Skeletal muscle tissue (tissue), 4 donors: Measurements from ENCODE around the gene SP8. TPM values are rescaled to one million over a fixed set of nuclear protein-coding genes. Genes with fewer than 3 reads are reported as not detected.
"Not testable (repeated sequence)": the region's sequence is repeated elsewhere in the genome, so short reads cannot be mapped to it uniquely, and the experiment has no call there.

Experiments
- H3K27ac ChIP-seq: one replicate; pipeline ENCODE4 v1.7.0; 2013; ENCODE audit warnings: mild to moderate bottlenecking, low read depth, low read length, inconsistent platforms
- H3K27me3 ChIP-seq, 3 donors: one replicate each; pipeline ENCODE4 v1.7.0; 2013; ENCODE audit warnings: low read length in 3 of 3; ENCODE audit not compliant: control insufficient read depth in 3 of 3, insufficient read depth in 3 of 3
- H3K36me3 ChIP-seq, 3 donors: one replicate each; pipeline ENCODE4 v1.7.0; 2013; ENCODE audit warnings: low read length in 3 of 3; ENCODE audit not compliant: control insufficient read depth in 3 of 3, insufficient read depth in 3 of 3
- H3K4me1 ChIP-seq, 3 donors: one replicate each; pipeline ENCODE4 v1.7.0; 2013; ENCODE audit warnings: low read length in 3 of 3, mild to moderate bottlenecking in 3 of 3; ENCODE audit not compliant: control insufficient read depth in 3 of 3, insufficient read depth in 3 of 3
- H3K4me3 ChIP-seq, 3 donors: one replicate each; pipeline ENCODE4 v1.7.0; 2013; ENCODE audit warnings: low read length in 3 of 3
- H3K9ac ChIP-seq, 3 donors: one replicate each; pipeline ENCODE4 v1.7.0; 2013; ENCODE audit warnings: low read length in 3 of 3, mild to moderate bottlenecking in 3 of 3, moderate library complexity in 2 of 3, low read depth in 1 of 3
- H3K9me3 ChIP-seq, 3 donors: one replicate each; pipeline ENCODE4 v1.7.0; 2013; ENCODE audit warnings: low read length in 3 of 3; ENCODE audit not compliant: control insufficient read depth in 3 of 3
- total RNA-seq: library from RNA; depleted of rRNA; stranded (reverse); fragments of >200 nt; gene quantifications from one replicate; pipeline ENCODE4 v1.2.3, GENCODE V29; 2014
- donor health status: Osteomylitis.

SP8 gene
- total RNA-seq, result not detected

GRCh38 chr7:20786779-20787659 lies at the start of gene SP8:
Gene SP8, minus strand, starts transcription at chr7:20786886. Its CDS starts 88 bp downstream, at chr7:20786798.
- no peaks in the 10 kb centered on the region for H3K36me3 ChIP-seq
- H3K9ac ChIP-seq, result no peak within 1 kb of the TSS
- H3K27me3 ChIP-seq, result peaks cover 85 to 92% (median 90%) of the 10 kb centered on the region in 3 donors
- H3K27ac ChIP-seq, result no peak within 1 kb of the TSS
- H3K9me3 ChIP-seq, result peaks cover 0 to 3% (median under 1%) of the 10 kb centered on the region in 3 donors
- H3K4me1 ChIP-seq, result peaks cover 10 to 22% (median 18%) of the 10 kb centered on the region in 3 donors
- peak within 1 kb of the TSS; percentile 46 to 71 (median 69) for H3K4me3 ChIP-seq

DNA sequence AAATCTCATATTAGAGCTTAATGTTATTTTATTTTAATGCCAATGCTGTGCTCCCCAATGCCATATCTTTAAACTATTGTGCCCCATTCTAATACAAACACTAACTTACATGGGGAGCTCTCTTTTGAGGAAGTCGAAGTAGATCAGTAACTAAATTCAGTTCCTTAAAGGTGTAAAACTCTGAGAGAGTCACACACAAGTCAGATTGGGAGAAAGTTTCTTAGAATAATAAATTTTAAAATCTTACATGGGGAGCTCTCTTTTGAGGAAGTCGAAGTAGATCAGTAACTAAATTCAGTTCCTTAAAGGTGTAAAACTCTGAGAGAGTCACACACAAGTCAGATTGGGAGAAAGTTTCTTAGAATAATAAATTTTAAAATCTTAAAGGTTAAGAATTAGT lies 49.7 kb upstream of the SP8 start:
- H3K4me1 ChIP-seq, H3K27me3 ChIP-seq, H3K4me3 ChIP-seq, H3K9ac ChIP-seq, H3K27ac ChIP-seq, H3K36me3 ChIP-seq, H3K9me3 ChIP-seq: not testable (repeated sequence)

DNA sequence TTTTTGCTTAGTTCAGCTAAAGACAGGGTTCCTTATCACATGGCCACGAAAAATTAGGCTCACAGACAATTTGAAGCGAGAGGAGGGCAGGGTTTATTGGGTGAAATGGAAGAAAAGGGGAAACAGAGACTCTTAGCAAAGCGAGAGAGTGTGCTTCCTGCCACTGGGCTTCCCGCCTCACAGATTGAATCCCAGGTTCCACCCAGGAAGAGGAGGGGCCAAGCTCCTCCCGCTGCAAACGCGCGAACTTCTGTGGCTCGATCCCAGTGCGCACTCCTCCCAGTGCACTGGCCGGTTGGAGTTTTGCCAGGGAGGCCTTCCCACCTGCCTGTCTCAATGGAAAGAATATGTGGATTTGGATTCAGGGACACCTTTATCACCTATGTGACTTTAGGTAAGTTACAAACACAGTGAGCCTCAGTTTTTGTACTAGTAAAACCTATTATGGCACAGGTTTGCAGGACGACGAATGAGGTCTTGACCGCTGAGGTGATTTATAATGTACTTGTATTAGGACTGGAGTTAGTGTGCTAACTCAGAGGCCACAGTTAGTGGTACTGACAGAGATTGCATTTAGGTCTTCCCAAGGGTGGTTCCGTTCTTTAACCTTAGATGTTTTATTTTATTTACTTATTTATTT lies 48.5 kb upstream of the SP8 start:
- Histone ChIP-seq H3K36me3 (no peaks in the 10 kb centered on the region), H3K4me1 (no peaks in the 10 kb centered on the region), H3K9me3 (no peaks in the 10 kb centered on the region), H3K9ac (no peak overlapping the region), H3K4me3 (no peak overlapping the region), H3K27ac (no peak overlapping the region), H3K27me3 (peaks cover 0 to 3% (median 0%) of the 10 kb centered on the region in 3 donors)

DNA sequence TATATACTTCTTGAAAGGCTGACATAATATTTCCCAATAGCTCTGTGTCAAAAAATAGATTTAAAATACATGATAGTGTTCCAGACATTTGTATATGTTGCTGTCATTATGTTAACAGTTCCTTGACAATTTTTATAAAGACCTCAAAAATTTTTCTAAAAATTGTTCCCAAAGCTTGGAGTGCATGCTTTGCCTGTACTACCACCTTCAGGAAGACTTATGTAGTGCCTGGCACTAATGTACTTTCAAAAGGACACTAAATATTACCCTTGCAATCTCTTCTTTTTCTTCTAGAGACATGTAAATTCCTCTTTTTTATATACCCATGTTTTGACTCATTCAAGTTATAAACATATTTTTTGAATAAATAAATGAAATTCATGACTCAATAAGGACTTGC lies 48.0 kb upstream of the SP8 start:
- peaks cover 0 to 3% (median 0%) of the 10 kb centered on the region in 3 donors for H3K27me3 ChIP-seq
- H3K9ac ChIP-seq, result no peak overlapping the region
- H3K4me3 ChIP-seq, result no peak overlapping the region
- H3K27ac ChIP-seq, result no peak overlapping the region
- H3K36me3 ChIP-seq, result no peaks in the 10 kb centered on the region
- H3K4me1 ChIP-seq, result no peaks in the 10 kb centered on the region
- H3K9me3 ChIP-seq, result no peaks in the 10 kb centered on the region

DNA sequence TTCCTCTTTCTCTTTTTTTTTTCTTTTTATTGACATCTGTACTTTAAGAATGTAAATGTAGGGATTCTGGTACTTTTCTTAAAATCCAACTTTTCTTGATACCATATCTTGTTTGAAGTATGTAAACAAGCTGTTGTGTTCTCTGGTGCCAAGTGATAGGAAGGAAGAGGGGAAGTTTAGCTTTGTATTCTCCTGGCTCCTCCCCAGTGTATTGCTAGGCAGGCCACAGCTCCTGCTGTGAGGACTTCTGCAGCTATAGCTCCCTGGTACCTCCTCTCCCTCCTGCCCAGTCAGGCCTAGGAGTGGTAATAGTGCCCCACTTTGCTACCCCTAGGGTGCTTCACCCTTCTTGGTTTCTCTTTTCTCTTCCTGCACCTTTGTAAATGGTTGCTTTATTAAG lies 45.3 kb upstream of the SP8 start:
- no peak overlapping the region for H3K4me3 ChIP-seq
- H3K27me3 ChIP-seq, result peaks cover 0 to 3% (median 0%) of the 10 kb centered on the region in 3 donors
- H3K27ac ChIP-seq, result no peak overlapping the region
- no peak overlapping the region for H3K9ac ChIP-seq
- H3K4me1 ChIP-seq, result no peaks in the 10 kb centered on the region
- no peaks in the 10 kb centered on the region for H3K9me3 ChIP-seq
- H3K36me3 ChIP-seq, result no peaks in the 10 kb centered on the region

DNA sequence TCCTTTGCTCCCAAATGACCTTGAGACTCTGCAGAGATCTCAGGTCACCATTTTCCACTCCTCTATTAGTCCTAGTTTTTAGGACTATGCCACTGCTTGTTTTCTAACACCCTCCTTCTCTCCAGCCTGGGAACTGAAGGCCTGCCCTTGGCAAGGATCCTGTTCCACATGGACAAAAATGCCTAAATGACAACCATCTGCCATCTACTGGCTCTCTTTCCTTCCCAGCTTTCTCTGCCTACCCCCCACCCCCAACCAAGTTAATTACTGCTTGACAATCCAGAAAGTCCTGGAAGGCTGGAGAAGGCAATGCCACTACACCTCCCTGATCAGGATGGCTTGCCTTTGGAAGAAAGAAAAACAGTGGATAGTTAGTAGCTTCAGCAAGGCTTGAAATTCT lies 44.8 kb upstream of the SP8 start:
- no peaks in the 10 kb centered on the region for H3K9me3 ChIP-seq
- H3K27ac ChIP-seq, result no peak overlapping the region
- H3K4me1 ChIP-seq, result no peaks in the 10 kb centered on the region
- no peaks in the 10 kb centered on the region for H3K36me3 ChIP-seq
- no peak overlapping the region for H3K4me3 ChIP-seq
- H3K9ac ChIP-seq, result no peak overlapping the region
- H3K27me3 ChIP-seq, result peaks cover 0 to 3% (median 0%) of the 10 kb centered on the region in 3 donors

DNA sequence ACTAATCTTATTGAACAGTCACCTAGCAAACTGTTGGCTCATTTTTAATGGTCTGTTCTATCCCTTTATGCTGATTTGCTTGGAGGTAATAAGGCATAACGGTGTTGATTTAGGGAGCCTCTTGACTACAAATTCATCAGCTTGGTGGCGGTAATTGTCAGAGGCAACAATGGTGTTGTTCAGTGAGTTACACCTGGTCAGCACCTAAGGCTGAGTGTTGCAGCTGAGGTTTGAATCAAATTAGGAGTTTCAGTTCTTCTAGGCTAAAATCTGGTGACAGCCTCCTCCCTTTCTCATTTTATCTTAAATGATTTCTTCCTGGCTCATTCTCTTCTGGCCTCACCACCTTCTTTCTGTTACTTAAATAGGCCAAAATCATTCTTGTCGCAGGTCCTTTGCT lies 42.3 kb upstream of the SP8 start:
- H3K36me3 ChIP-seq, result no peaks in the 10 kb centered on the region
- H3K9ac ChIP-seq, result no peak overlapping the region
- H3K9me3 ChIP-seq, result no peaks in the 10 kb centered on the region
- no peak overlapping the region for H3K27ac ChIP-seq
- no peaks in the 10 kb centered on the region for H3K4me1 ChIP-seq
- H3K4me3 ChIP-seq, result no peak overlapping the region
- peaks cover 0 to 3% (median 0%) of the 10 kb centered on the region in 3 donors for H3K27me3 ChIP-seq

- no peak overlapping the region for H3K9ac ChIP-seq
- H3K36me3 ChIP-seq, result no peaks in the 10 kb centered on the region
- H3K4me3 ChIP-seq, result no peak overlapping the region
- H3K9me3 ChIP-seq, result no peaks in the 10 kb centered on the region
- peaks cover 0 to 2% (median 0%) of the 10 kb centered on the region in 3 donors for H3K27me3 ChIP-seq
- H3K27ac ChIP-seq, result no peak overlapping the region
- H3K4me1 ChIP-seq, result no peaks in the 10 kb centered on the region
These were observed 40.5 kb upstream of the SP8 start for GRCh38 chr7:20827172-20827571.

GRCh38 chr7:20826243-20826642 lies 39.6 kb upstream of the SP8 start:
- Histone ChIP-seq H3K4me3 (no peak overlapping the region), H3K27ac (no peak overlapping the region), H3K27me3 (no peaks in the 10 kb centered on the region), H3K9ac (no peak overlapping the region), H3K4me1 (no peaks in the 10 kb centered on the region), H3K9me3 (no peaks in the 10 kb centered on the region), H3K36me3 (no peaks in the 10 kb centered on the region)

- no peaks in the 10 kb centered on the region for H3K36me3 ChIP-seq
- no peak overlapping the region for H3K27ac ChIP-seq
- no peak overlapping the region for H3K9ac ChIP-seq
- no peaks in the 10 kb centered on the region for H3K4me1 ChIP-seq
- H3K4me3 ChIP-seq, result no peak overlapping the region
- H3K9me3 ChIP-seq, result no peaks in the 10 kb centered on the region
- no peaks in the 10 kb centered on the region for H3K27me3 ChIP-seq
These were observed 38.9 kb upstream of the SP8 start for GRCh38 chr7:20825555-20825954.
